GM19438 (cell line): ENCODE measurements around the gene MYO1D.

Experiments used
- ATAC-seq: cut with Tn5 transposase; IDR thresholded peaks from one replicate; pipeline ENCODE4 v1.9.1; 2021; ENCODE audit warnings: low read depth; ENCODE audit not compliant: unreplicated experiment

The MYO1D gene

GRCh38 chr17:32602396-32602795, 274.5 kb downstream of the MYO1D start:
- no peak for ATAC-seq

DNA sequence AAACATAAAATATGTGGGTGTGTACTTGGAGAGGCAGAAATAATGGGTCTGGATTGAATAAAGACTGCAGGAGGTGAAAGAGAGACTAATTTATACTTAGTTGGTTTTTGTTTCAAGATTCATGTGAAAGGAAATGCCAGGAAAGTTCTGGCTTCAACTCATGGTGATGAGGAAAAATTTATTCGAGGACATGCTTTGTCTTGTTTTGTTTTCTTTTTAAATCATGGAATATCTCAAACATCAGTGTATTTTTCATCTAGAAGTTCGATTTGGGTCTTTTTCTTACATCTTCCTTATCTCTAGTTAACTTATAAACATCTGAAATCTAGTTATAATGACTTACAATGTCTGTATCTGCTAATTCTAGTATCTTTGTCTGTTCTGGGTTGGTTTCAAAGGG, 275.1 kb downstream of the MYO1D start:
- no peak for ATAC-seq

DNA sequence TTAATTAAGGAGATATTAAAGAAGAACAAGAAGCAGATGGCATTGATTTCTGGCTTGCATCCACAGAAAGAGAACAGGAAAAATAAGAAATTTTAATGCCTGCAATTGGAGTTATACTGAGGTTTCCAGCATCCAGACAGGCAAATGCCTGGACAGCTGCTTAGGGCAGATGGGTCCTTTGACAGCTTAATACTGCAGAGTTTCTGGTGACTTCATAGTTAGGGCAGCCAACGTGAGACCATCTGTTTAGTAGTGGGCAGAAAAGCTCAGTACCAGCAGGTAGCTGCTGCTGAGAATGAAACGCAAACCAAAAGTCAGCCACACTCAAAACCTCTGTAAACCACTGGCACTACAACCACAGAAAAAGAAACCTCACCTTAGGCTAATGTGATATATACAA, 280.3 kb downstream of the MYO1D start:
- no peak for ATAC-seq

- no peak for ATAC-seq
These were observed 280.7 kb downstream of the MYO1D start for GRCh38 chr17:32596206-32596605.

DNA sequence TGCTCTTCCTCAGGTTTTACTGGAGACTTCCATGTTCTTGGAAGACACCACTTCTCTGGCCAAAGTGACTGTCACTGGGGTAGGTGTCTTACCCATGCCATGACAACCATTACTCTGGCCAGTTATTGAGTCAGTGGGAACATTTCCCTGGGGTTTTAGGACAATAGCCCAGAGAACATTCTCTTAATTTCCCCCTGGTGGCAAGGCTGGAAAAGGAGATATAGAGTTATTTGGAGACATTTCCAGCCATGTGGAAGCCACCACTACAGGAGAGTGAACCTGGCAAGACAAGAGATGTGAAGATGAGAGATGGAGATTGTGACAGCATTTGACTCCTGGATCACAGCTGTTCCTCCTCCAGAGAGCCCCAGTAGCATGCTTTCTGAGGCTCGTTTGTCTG, 283.9 kb downstream of the MYO1D start:
- no peak for ATAC-seq

DNA sequence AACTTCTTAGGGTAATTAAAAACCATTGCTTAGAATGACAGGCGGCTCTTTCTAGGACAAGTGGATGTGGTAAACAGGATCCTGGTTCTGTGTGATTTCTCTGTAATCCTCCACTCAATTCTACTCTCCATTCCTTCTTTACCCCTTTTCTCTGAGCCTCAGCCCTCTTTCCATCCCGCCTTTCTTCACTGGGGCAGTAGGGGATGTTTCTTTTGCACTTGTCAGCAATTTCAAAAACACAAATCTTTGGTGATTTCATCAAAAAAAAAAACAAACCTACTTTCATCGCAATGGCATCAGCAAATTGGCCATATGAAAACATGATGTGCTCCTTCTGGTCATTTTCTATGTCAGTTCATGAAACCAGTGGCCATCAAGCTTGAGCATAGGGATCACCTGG, 285.5 kb downstream of the MYO1D start:
- ATAC-seq: no peak

GRCh38 chr17:32590974-32591373, 285.9 kb downstream of the MYO1D start:
- no peak for ATAC-seq

DNA sequence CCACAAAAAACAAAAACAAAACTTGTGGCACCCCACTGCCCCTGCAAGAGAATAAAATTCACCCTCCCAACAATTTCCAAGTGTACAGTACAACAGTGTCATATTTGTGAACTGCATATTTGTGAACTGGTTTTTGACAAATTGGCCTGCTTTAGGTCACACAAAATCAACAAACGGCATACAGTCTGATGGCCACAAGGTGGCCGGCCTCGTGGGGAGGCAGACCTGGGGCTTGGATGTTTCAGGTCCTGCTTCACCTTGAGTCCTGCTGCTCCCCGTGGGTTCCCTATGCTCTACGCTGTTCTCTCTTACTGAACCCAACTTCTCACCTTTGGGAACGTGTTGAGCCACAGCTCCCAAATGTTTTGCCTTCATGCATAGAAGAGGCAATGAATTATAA, 287.9 kb downstream of the MYO1D start:
- no peak for ATAC-seq

- ATAC-seq: no peak
These were observed 288.8 kb downstream of the MYO1D start for GRCh38 chr17:32588135-32588534.

DNA sequence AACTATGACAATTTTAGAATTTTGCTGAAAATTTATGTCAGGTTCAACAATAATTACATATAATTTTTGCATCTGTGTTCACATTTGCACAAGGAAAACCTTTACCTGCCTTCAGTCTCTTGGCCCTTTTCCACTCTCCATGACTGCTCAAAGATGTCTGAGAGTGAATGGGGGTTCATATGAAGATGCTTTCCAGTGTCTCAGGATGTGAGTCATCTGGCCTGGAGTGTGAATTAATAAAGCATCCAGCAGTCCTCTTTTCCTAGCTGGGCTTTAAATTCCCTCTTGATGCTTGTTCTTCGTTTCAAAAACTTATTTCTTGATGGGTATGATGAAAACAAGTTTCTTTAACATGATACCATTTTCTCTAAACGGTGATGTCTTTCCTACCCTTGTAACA, 290.3 kb downstream of the MYO1D start:
- no peak for ATAC-seq

GRCh38 chr17:32584792-32585191, 292.1 kb downstream of the MYO1D start:
- ATAC-seq: no peak

DNA sequence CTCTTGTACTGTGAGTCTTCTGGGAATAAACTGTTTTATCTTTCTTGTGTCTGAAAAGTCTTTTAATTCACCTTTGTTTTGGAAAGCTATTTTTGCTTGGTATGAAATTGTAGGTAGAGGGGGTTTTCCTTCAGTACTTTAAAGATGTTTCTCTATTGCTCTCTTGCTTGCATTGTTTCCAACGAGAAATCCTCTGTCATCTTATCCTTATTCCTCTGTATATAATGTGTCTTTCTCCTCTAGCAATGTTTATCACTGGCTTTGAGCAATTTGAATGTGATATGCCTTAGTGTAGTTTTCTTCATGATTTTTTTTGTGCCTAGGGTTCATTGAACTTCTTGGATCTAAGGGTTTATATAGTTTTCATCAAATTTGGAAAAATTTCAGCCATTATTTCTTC, 293.9 kb downstream of the MYO1D start:
- ATAC-seq: no peak

- no peak for ATAC-seq
These were observed 301.1 kb downstream of the MYO1D start for GRCh38 chr17:32575852-32576251.

GRCh38 chr17:32570081-32570396, 306.9 kb downstream of the MYO1D start:
- ATAC-seq: no peak

- no peak for ATAC-seq
These were observed 307.5 kb downstream of the MYO1D start for GRCh38 chr17:32569171-32570080.

GRCh38 chr17:32568705-32569104, 308.2 kb downstream of the MYO1D start:
- no peak for ATAC-seq

- ATAC-seq: no peak
These were observed 309.4 kb downstream of the MYO1D start for GRCh38 chr17:32567511-32567910.

DNA sequence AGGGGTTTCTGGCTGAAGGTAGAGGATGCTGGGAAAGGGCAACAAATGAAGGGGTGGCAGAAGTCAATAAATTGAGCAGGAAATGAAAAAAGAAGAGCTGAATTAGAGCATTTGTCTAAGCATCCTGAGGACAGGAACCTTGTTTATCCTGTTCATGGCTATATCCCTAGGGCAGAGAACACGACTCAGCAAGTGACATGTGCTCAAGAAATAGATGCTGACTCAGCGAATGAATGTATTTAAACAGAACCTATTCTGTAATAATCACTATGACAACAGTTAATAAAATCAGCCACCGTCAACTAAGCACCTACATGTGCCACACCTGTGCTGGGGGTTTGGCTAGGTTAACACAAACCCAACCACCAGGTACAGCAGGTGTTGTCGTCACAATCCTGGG, 309.8 kb downstream of the MYO1D start:
- no peak for ATAC-seq

- no peak for ATAC-seq
These were observed 310.6 kb downstream of the MYO1D start for GRCh38 chr17:32566303-32566702.

DNA sequence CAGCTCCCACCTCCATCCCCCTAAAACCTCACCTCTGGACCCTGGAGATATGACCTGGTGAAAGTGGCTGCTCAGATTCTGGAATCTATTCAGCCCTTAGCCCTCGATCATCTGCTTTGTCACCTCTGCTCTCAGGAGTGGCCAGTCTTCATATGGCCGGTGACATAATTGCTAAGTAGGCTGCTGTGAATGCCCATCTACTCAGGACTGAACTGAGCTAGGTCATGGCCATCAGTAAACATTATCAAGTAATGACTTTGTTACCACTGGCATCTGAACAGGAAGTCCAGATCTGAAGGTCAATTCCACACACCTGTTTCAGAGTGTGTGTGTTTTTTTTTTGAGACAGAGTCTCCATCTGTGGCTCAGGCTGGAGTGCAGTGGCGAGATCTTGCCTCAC, 311.5 kb downstream of the MYO1D start:
- ATAC-seq: no peak

DNA sequence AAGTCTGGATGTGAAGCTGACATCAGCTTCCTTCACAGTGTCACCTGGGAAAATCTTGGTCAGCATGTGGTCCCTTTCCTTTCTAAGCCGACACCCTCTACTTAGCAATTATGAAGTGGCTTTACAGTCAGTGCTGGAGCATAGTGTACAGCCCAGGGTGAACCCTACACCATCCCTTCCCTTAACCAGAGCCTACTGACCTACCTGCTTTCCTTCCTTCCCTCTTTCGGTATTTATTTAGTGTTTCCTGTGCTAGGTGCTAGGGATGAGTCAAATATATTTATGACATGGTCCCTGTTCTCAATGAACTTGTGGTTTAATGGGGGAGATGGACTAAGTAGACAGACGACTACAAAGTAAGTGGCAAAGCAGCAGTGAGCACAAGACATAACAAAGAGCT, 312.6 kb downstream of the MYO1D start:
- ATAC-seq: no peak

GRCh38 chr17:32563583-32563982, 313.3 kb downstream of the MYO1D start:
- ATAC-seq: no peak
